Jurkat, Clone E6-1 (cell line): Measurements from ENCODE around the gene LTBP1.
A peak's percentile ranks its signal among the peaks of the same experiment; 100 is the strongest.

ENCODE experiments used
- DNase-seq: peaks from one replicate; pipeline ENCODE4 v3.0.0-alpha.2; 2011; ENCODE audit warnings: low read depth, low spot score
- H3K4me3 ChIP-seq: 2 replicates; pipeline ENCODE4 v1.5.1; 2011; ENCODE audit warnings: mild to moderate bottlenecking, low read length, control low read depth, moderate library complexity

Gene LTBP1

GRCh38 chr2:33060405-33060804 lies 113.7 kb downstream of the LTBP1 start:
- no peak for DNase-seq
- H3K4me3 ChIP-seq: no peak overlapping the region

- no peak overlapping the region for H3K4me3 ChIP-seq
- no peak for DNase-seq
Observed at GRCh38 chr2:33062665-33063250, 116.0 kb downstream of the LTBP1 start.

GRCh38 chr2:33064349-33064801 lies 117.6 kb downstream of the LTBP1 start:
- H3K4me3 ChIP-seq: no peak overlapping the region
- DNase-seq: no peak

- no peak for DNase-seq
- no peak overlapping the region for H3K4me3 ChIP-seq
Observed at GRCh38 chr2:33067598-33067997, 120.8 kb downstream of the LTBP1 start.

- H3K4me3 ChIP-seq: no peak overlapping the region
- no peak for DNase-seq
Observed at GRCh38 chr2:33068261-33068660, 121.5 kb downstream of the LTBP1 start.

GRCh38 chr2:33069894-33070651 lies 123.3 kb downstream of the LTBP1 start:
- DNase-seq: no peak
- no peak overlapping the region for H3K4me3 ChIP-seq

GRCh38 chr2:33071591-33071990 lies 124.8 kb downstream of the LTBP1 start:
- no peak for DNase-seq
- H3K4me3 ChIP-seq: no peak overlapping the region

- no peak for DNase-seq
- no peak overlapping the region for H3K4me3 ChIP-seq
Observed at GRCh38 chr2:33072614-33073013, 125.9 kb downstream of the LTBP1 start.

- DNase-seq: no peak
- no peak overlapping the region for H3K4me3 ChIP-seq
Observed at GRCh38 chr2:33073018-33073417, 126.3 kb downstream of the LTBP1 start.

- no peak overlapping the region for H3K4me3 ChIP-seq
- no peak for DNase-seq
Observed at GRCh38 chr2:33074197-33074596, 127.4 kb downstream of the LTBP1 start.

GRCh38 chr2:33077311-33077710 lies 130.6 kb downstream of the LTBP1 start:
- DNase-seq: no peak
- no peak overlapping the region for H3K4me3 ChIP-seq

GRCh38 chr2:33077844-33078243 lies 131.1 kb downstream of the LTBP1 start:
- H3K4me3 ChIP-seq: no peak overlapping the region
- peak; percentile 22 for DNase-seq

- H3K4me3 ChIP-seq: no peak overlapping the region
Observed at GRCh38 chr2:33081691-33082090, 134.9 kb downstream of the LTBP1 start.

GRCh38 chr2:33083699-33084387 lies 137.1 kb downstream of the LTBP1 start:
- H3K4me3 ChIP-seq: no peak overlapping the region
- DNase-seq: no peak

More at GRCh38 chr2:33081691-33082090, 134.9 kb downstream of the LTBP1 start:
- DNase-seq: no peak

- DNase-seq: no peak
Observed at GRCh38 chr2:33084433-33084832, 137.7 kb downstream of the LTBP1 start.

GRCh38 chr2:33085646-33086045 lies 138.9 kb downstream of the LTBP1 start:
- H3K4me3 ChIP-seq: no peak overlapping the region
- DNase-seq: no peak

More at GRCh38 chr2:33084433-33084832, 137.7 kb downstream of the LTBP1 start:
- H3K4me3 ChIP-seq: no peak overlapping the region

- H3K4me3 ChIP-seq: no peak overlapping the region
- no peak for DNase-seq
Observed at GRCh38 chr2:33086400-33087015, 139.8 kb downstream of the LTBP1 start.

- H3K4me3 ChIP-seq: no peak overlapping the region
- no peak for DNase-seq
Observed at GRCh38 chr2:33090553-33091134, 143.9 kb downstream of the LTBP1 start.

- no peak overlapping the region for H3K4me3 ChIP-seq
- no peak for DNase-seq
Observed at GRCh38 chr2:33091541-33092123, 144.9 kb downstream of the LTBP1 start.
